ENCODE measurements around the gene UBQLN4.

UBQLN4 gene

GRCh38 chr1:156020293-156021092 lies 33.1 kb downstream of the UBQLN4 start, which contains the start of gene SSR2:
Gene SSR2, minus strand, starts transcription at chr1:156020951. Its CDS starts 784 bp downstream, at chr1:156020167.
- TF ChIP-seq EZH2 (IDR thresholded peaks at IDR 0.05; ENCODE audit: borderline replicate concordance, low read depth, low read length, severe bottlenecking): no peak
- peak; percentile 28 for TF ChIP-seq CTCF (IDR thresholded peaks at IDR 0.05; ENCODE audit: borderline replicate concordance, extremely low read depth, low read length, poor library complexity, severe bottlenecking)
- Histone ChIP-seq H3K79me2 (ENCODE audit: insufficient read depth, low read length) (peaks cover 27% of the 10 kb centered on the region), H3K27ac (ENCODE audit: low read length) (peak within 1 kb of the TSS; percentile 92)

GRCh38 chr1:156019946-156020292 lies 33.7 kb downstream of the UBQLN4 start:
- Histone ChIP-seq H3K79me2 (ENCODE audit: insufficient read depth, low read length) (peaks cover 27% of the 10 kb centered on the region), H4K20me1 (ENCODE audit: insufficient read depth, low read length) (peaks cover 5% of the 10 kb centered on the region; the same call in 1 of the 2 replicates), H3K4me2 (ENCODE audit: insufficient read depth, low read length) (peak overlapping the region; percentile 95), H3K9ac (ENCODE audit: low read depth, low read length) (peak overlapping the region; percentile 77), H2AFZ (ENCODE audit: low read depth, low read length) (peak overlapping the region; percentile 80; the same call in 1 of the 2 replicates), H3K9me3 (ENCODE audit: insufficient read depth, low read length, severe bottlenecking) (no peaks in the 10 kb centered on the region), H3K4me1 (ENCODE audit: insufficient read depth, low read length) (peaks cover 20% of the 10 kb centered on the region), H3K4me3 (ENCODE audit: low read depth in 1 of 2, low read length in 2 of 2) (peak overlapping the region; percentile 72 to 98), H3K27ac (ENCODE audit: low read length) (peak overlapping the region; percentile 92), H3K27me3 (ENCODE audit: insufficient read depth, low read length, poor library complexity) (no peaks in the 10 kb centered on the region), H3K36me3 (ENCODE audit: insufficient read depth, low read length) (peaks cover 24% of the 10 kb centered on the region)
- no peak for TF ChIP-seq EZH2 (IDR thresholded peaks at IDR 0.05; ENCODE audit: borderline replicate concordance, low read depth, low read length, severe bottlenecking)
- no peak for TF ChIP-seq CTCF (IDR thresholded peaks at IDR 0.05; ENCODE audit: borderline replicate concordance, extremely low read depth, low read length, poor library complexity, severe bottlenecking)
- DNase-seq (no peak), ATAC-seq (ENCODE audit: insufficient read depth, low read depth) (no peak)

More at GRCh38 chr1:156020293-156021092, 33.1 kb downstream of the UBQLN4 start, which contains the start of gene SSR2:
- Histone ChIP-seq H3K4me2 (ENCODE audit: insufficient read depth, low read length) (peak within 1 kb of the TSS; percentile 95), H2AFZ (ENCODE audit: low read depth, low read length) (peak within 1 kb of the TSS; percentile 80), H3K4me3 (ENCODE audit: low read depth in 1 of 2, low read length in 2 of 2) (peak within 1 kb of the TSS; percentile 72 to 98), H3K9ac (ENCODE audit: low read depth, low read length) (peak within 1 kb of the TSS; percentile 77), H3K4me1 (ENCODE audit: insufficient read depth, low read length) (peaks cover 20% of the 10 kb centered on the region), H3K9me3 (ENCODE audit: insufficient read depth, low read length, severe bottlenecking) (no peaks in the 10 kb centered on the region), H3K27me3 (ENCODE audit: insufficient read depth, low read length, poor library complexity) (no peaks in the 10 kb centered on the region), H3K36me3 (ENCODE audit: insufficient read depth, low read length) (peaks cover 22% of the 10 kb centered on the region), H4K20me1 (ENCODE audit: insufficient read depth, low read length) (peaks cover 5% of the 10 kb centered on the region; the same call in 1 of the 2 replicates)
- DNase-seq: peak; percentile 91
- peak; percentile 99 for ATAC-seq (ENCODE audit: insufficient read depth, low read depth)

GRCh38 chr1:156014829-156015228 lies 38.8 kb downstream of the UBQLN4 start:
- Histone ChIP-seq H3K9me3 (ENCODE audit: insufficient read depth, low read length, severe bottlenecking) (no peaks in the 10 kb centered on the region), H3K36me3 (ENCODE audit: insufficient read depth, low read length) (peaks cover 70% of the 10 kb centered on the region), H3K9ac (ENCODE audit: low read depth, low read length) (no peak overlapping the region), H4K20me1 (ENCODE audit: insufficient read depth, low read length) (peaks cover 5% of the 10 kb centered on the region; the same call in 1 of the 2 replicates), H3K4me3 (ENCODE audit: low read depth in 1 of 2, low read length in 2 of 2) (no peak overlapping the region), H2AFZ (ENCODE audit: low read depth, low read length) (no peak overlapping the region), H3K27ac (ENCODE audit: low read length) (no peak overlapping the region), H3K79me2 (ENCODE audit: insufficient read depth, low read length) (peaks cover 19% of the 10 kb centered on the region), H3K4me1 (ENCODE audit: insufficient read depth, low read length) (peaks cover 9% of the 10 kb centered on the region), H3K4me2 (ENCODE audit: insufficient read depth, low read length) (no peak overlapping the region), H3K27me3 (ENCODE audit: insufficient read depth, low read length, poor library complexity) (no peaks in the 10 kb centered on the region)
- DNase-seq (no peak), ATAC-seq (ENCODE audit: insufficient read depth, low read depth) (no peak)
- TF ChIP-seq CTCF (IDR thresholded peaks at IDR 0.05; ENCODE audit: borderline replicate concordance, extremely low read depth, low read length, poor library complexity, severe bottlenecking): no peak

All from DND-41 (cell line).